ENCODE data around the gene C2orf42.
A peak's percentile ranks its signal among the peaks of the same experiment; 100 is the strongest.

GRCh38 chr2:70141902-70142589 is 48.8 kb downstream of the C2orf42 start:
- TF ChIP-seq POLR2A (IDR thresholded peaks at IDR 0.05; ENCODE audit: low read depth, low read length) (no peak; the same call in 1 of the 2 replicates), TAF1 (IDR thresholded peaks at IDR 0.05; ENCODE audit: borderline replicate concordance, low read depth, low read length) (peak; percentile 44; the same call in 1 of the 2 replicates)
